Vagina (tissue), 2 donors: Measurements from ENCODE around the gene CCNQ.

ENCODE experiments used
- CTCF ChIP-seq, 3 experiments: fragments of 450-650 bp in 2 of 3; fragments of 200-600 bp in 1 of 3; sonication (generic) in 1 of 3; IDR thresholded peaks; one replicate each; pipeline ENCODE4 v1.5.1; 2017 to 2019; ENCODE audit warnings: antibody characterized with exemption in 3 of 3, mild to moderate bottlenecking in 2 of 3, moderate library complexity in 2 of 3
- POLR2A ChIP-seq, 2 donors: fragments of 450-650 bp; IDR thresholded peaks; one replicate each; pipeline ENCODE4 v1.6.1; 2017; ENCODE audit warnings: antibody characterized with exemption in 2 of 2, mild to moderate bottlenecking in 2 of 2, moderate library complexity in 2 of 2

- TF ChIP-seq CTCF (IDR thresholded peaks at IDR 0.05) = no peak
- no peak for TF ChIP-seq POLR2A (IDR thresholded peaks at IDR 0.05)
Observed at GRCh38 chrX:153646620-153647373, 47.9 kb upstream of the CCNQ start, which contains the start of gene DUSP9.
